ENCODE measurements around the gene CCDC146.
"Not testable (repeated sequence)": the region's sequence is repeated elsewhere in the genome, so short reads cannot be mapped to it uniquely, and the experiment has no call there.

- not testable (repeated sequence) for TF ChIP-seq CTCF (IDR thresholded peaks at IDR 0.05 in 8 of 11, conservative IDR thresholded peaks at IDR 0.05 in 3 of 11); POLR2AphosphoS5 (IDR thresholded peaks at IDR 0.05)
Observed at GRCh38 chr7:77128582-77129410, 6.4 kb downstream of the CCDC146 start.

Measured in spleen (tissue), 7 donors.